Jurkat, Clone E6-1 (cell line): ENCODE measurements around the gene TEX50.
"Not testable (repeated sequence)": the region's sequence is repeated elsewhere in the genome, so short reads cannot be mapped to it uniquely, and the experiment has no call there.

ENCODE experiments used
- DNase-seq: peaks from one replicate; pipeline ENCODE4 v3.0.0-alpha.2; 2011; ENCODE audit warnings: low read depth, low spot score
- H3K4me3 ChIP-seq: 2 replicates; pipeline ENCODE4 v1.5.1; 2011; ENCODE audit warnings: mild to moderate bottlenecking, low read length, control low read depth, moderate library complexity

TEX50 gene

DNA sequence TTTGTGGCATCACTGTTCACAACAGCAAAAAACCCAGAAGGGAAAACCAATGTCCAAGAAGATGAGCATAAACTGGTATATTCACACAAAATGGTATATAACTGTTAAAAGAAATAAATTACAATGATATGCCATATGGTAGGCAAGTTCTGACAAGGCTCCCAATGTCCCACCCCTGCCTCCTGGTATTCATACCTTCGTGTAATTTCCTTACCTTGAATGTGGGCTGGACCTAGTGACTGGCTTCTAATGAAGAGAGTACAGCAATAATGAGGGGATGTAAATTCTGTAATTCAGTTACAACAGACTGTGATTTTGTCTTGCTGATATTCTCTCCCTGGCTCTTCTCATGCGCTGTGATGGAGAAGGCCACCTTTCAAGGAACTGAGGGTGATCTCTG is 25.2 kb downstream of the TEX50 start:
- no peak overlapping the region for H3K4me3 ChIP-seq
- no peak for DNase-seq

DNA sequence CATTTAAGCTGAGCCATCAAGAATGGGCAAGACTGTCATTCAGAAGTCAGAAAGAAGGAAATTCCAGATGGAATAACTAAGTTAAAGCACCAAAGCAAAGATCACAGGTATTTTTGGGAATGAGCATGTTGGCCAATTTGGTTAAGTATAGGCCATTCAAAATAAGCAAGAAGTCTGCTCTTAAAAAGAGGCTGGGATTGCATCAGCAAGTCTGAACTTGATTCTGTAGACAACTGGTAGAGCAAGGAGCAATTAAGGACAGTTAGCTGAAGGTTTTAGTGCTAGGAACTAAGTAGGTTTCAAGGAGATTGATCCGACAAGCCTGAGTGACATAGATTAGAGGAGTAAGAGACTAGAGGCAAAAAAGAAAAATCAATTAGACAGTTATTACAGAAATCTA is 26.1 kb downstream of the TEX50 start:
- H3K4me3 ChIP-seq: no peak overlapping the region
- no peak for DNase-seq

DNA sequence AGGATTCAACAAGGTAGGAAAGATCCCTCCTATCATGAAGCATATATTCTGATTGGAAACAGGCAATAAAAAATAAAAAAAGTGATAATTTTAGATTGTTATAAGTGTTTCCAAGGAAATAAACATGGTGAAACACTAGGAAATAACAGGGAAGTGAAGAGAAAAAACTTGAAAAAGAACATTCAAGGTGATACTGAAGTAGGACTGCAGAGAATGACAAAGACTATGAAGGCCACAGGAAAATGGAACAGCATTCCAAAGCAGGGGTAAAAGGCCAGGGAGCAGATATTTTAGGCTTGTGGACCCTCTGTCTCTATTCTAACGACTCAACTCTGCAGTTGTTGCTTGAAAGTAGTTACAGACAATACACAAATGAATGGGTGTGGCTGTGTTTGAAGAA is 26.6 kb downstream of the TEX50 start:
- no peak overlapping the region for H3K4me3 ChIP-seq
- no peak for DNase-seq

DNA sequence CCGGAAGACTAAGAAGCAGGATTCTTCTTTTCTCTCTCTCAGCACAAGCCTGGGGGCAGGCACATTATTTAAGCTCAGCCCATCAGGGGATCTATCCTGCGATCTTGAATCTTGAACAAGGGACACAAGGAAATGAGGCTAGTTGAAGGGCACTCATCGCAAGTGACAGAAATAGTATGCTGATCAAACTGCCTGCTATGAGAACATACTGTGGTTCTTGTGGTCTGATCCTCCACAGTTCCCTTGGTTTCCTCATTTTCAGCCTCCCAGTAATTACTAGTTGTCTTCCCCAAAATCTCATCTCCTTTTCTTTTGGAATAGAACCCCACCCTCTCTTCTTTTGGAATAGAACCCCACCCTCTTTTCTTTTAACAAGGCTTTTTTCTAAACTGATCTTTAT is 28.0 kb downstream of the TEX50 start:
- H3K4me3 ChIP-seq: no peak overlapping the region
- DNase-seq: no peak

DNA sequence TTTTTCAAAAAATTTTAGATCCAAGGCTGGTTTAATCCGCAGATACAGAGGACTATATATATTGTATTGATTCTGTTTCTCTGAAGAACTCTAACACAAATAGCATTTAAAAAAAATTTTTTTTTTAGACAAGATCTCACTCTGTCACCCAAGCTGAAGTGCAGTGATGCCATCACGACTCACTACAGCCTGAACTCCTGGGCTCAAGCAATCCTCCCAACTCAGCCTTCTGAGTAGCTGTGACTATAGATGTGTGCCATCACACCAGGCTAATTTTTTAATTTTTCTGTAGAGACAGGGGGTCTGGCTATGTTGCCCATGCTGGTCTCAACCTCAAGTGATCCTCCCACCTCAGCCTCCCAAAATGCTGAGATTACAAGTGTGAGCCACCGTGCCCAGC is 31.5 kb downstream of the TEX50 start:
- no peak for DNase-seq
- no peak overlapping the region for H3K4me3 ChIP-seq

DNA sequence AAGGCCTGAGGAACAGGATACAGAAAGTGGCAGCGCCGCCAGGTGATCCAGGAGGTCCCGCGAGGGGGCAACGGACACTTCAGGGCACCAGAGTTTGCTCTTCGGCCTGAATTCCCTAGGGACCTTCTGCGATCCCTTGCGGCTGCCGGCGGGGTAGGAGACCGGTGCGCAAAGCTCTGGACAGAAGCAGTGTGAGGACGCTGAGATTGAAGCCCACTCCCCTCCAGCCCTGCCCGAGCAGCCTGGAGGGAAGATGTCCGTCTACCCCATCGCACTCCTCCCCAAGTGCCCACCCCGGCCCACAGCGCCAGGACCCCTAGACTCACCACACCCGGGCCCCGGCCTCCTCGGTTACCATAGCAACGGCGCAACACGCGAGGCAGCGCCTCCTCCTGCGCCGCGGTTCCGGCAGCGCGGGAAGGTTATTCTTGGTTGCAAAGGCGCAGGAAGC is 34.4 kb downstream of the TEX50 start, which contains the start of gene ANKRD45:
Gene ANKRD45 (minus strand): TSS at position 361 of the 451 bp plus-strand sequence. CDS start 10,433 bp downstream, outside the sequence.
- no peak within 1 kb of the TSS for H3K4me3 ChIP-seq

DNA sequence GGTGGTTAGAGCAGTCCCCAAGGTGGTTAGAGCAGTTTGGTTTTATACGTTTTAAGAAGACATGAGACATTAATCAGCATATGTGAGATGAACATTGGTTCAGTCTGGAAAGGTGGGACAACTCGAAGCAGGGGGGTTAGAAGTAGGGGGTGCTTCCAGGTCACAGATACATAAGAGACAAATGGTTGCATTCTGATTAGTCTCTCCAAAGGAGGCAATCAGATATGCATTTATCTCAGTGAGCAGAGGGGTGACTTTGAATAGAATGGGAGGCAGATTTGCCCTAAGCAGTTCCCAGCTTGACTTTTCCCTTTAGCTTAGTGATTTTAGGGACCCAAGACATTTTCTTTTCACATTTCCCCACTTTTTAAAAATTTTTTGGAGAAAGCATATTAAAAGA is 39.4 kb downstream of the TEX50 start:
- not testable (repeated sequence) for DNase-seq, H3K4me3 ChIP-seq

More for the DNA sequence above, 34.4 kb downstream of the TEX50 start, which contains the start of gene ANKRD45:
- no peak for DNase-seq

DNA sequence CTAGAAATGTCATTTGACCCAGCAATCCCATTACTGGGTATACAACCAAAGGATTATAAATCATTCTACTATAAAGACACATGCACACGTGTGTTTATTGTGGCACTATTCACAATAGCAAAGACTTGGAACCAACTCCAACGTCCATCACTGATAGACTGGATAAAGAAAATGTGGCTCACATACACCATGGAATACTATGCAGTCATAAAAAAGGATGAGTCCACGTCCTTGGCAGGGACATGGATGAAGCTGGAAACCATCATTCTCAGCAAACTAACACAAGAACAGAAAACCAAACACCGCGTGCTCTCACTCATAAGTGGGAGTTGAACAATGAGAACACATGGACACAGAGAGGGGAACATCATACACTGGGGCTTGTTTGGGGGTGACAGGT is 45.0 kb downstream of the TEX50 start:
- DNase-seq, H3K4me3 ChIP-seq: not testable (repeated sequence)

DNA sequence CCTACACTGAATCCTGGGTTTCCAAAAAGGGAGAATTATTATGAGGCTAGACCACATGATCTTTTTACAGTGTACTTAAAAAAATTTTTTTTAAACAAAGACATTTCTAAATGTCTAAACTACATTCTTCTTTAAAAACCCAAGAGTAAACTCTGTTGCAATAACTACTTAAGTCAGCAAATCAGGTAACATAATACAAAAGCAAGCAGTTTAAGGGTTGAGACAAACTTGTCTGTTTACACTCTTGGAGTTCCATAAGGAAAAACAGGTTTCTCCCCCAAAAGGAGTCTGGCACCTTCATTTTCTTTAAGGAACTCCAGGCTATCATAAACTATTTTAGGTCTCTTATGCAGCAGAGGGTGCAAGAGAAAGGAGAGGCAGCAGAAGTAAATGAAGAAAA is 47.0 kb downstream of the TEX50 start:
- no peak overlapping the region for H3K4me3 ChIP-seq
- no peak for DNase-seq

DNA sequence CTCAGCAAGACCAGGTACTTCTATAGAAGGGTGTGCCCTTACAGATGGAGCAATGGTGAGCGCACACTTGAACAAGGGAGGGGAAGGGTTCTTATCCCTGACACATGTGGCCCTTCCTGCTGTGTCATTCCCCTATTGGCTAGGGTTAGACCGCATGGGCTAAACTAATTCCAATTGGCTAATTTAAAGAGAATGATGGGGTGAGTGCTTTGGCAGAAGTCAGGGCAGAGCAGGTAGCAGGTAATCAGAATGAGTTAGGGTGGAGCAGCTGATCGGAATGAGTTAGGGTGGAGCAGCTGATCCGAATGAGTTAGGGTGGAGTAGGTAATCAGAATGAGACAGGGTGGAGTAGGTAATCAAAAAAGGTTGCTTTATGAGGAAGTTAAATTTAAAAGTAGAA is 48.7 kb downstream of the TEX50 start:
- H3K4me3 ChIP-seq, DNase-seq: not testable (repeated sequence)

DNA sequence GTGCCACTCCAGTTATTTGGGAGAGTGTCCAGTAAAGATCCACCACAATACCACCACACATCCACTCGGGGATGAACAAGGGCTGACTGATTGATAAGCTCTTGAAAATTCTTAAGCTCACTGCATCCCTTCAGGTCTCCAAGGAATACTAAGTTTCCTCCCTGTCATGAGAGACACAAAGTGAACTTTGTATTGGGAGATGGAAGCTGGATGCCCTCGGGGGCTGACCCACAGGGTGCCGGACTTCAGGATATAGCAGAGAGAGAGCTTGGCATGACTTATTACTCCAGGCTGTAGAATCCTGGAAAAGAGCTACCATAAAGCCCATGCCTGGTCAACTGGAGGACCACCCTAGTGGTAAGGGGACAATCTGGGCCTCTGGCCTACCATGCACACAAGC is 50.0 kb downstream of the TEX50 start:
- H3K4me3 ChIP-seq, DNase-seq: not testable (repeated sequence)
